Fibroblast of lung (primary cell): Measurements from ENCODE around the gene ZNF175. TPM values are rescaled to one million over a fixed set of nuclear protein-coding genes. Genes with fewer than 3 reads are reported as not detected.

Experiments used
- DNase-seq, 2 donors: peaks; one replicate each; pipeline versions ENCODE4 v3.0.0 to v3.0.0-alpha.2; 2010; ENCODE audit warnings: low read depth in 2 of 2
- H2AFZ ChIP-seq: 2 replicates; pipeline ENCODE4 v1.5.1; 2012; ENCODE audit warnings: low read length, control low read depth, inconsistent platforms
- H3K27ac ChIP-seq: 2 replicates; pipeline ENCODE4 v1.5.1; 2011; ENCODE audit warnings: low read length, control low read depth; ENCODE audit not compliant: insufficient read depth
- H3K27me3 ChIP-seq: 2 replicates; pipeline ENCODE4 v1.5.1; 2011; ENCODE audit warnings: mild to moderate bottlenecking, low read length; ENCODE audit not compliant: control insufficient read depth, insufficient read depth
- H3K36me3 ChIP-seq: 2 replicates; pipeline ENCODE4 v1.5.1; 2011; ENCODE audit warnings: low read length; ENCODE audit not compliant: control insufficient read depth, insufficient read depth
- H3K4me1 ChIP-seq: 2 replicates; pipeline ENCODE4 v1.5.1; 2011; ENCODE audit warnings: low read length; ENCODE audit not compliant: control insufficient read depth, insufficient read depth; ENCODE audit errors: extremely low read depth
- H3K4me2 ChIP-seq: 2 replicates; pipeline ENCODE4 v1.5.1; 2011; ENCODE audit warnings: low read length, control low read depth; ENCODE audit not compliant: insufficient read depth; ENCODE audit errors: extremely low read depth
- H3K4me3 ChIP-seq, 4 experiments: fragments of 200-600 bp in 1 of 4; sonication (generic) in 1 of 4; replicated peaks in 1 of 4; 2 replicates each; pipeline ENCODE4 v1.5.1; 2011 to 2016; ENCODE audit warnings: low read length in 4 of 4, low read depth in 3 of 4, mild to moderate bottlenecking in 3 of 4, control low read depth in 2 of 4, inconsistent platforms in 1 of 4, mixed read lengths in 1 of 4; ENCODE audit not compliant: insufficient read depth in 1 of 4; ENCODE audit errors: control extremely low read depth in 1 of 4
- H3K79me2 ChIP-seq: 2 replicates; pipeline ENCODE4 v1.5.1; 2012; ENCODE audit warnings: mild to moderate bottlenecking, low read length, inconsistent platforms; ENCODE audit not compliant: control insufficient read depth, insufficient read depth
- H3K9ac ChIP-seq: 2 replicates; pipeline ENCODE4 v1.5.1; 2011; ENCODE audit warnings: mild to moderate bottlenecking, low read length, control low read depth; ENCODE audit not compliant: insufficient read depth
- H3K9me3 ChIP-seq: 2 replicates; pipeline ENCODE4 v1.5.1; 2012; ENCODE audit warnings: low read depth, low read length; ENCODE audit not compliant: control insufficient read depth, insufficient read depth
- H4K20me1 ChIP-seq: 2 replicates; pipeline ENCODE4 v1.5.1; 2011; ENCODE audit warnings: low read length; ENCODE audit not compliant: control insufficient read depth, insufficient read depth; ENCODE audit errors: extremely low read depth
- CTCF ChIP-seq, 2 donors: IDR thresholded peaks in 1 of 2; conservative IDR thresholded peaks in 1 of 2; 1 replicate in 1 of 2; 2 replicates in 1 of 2; pipeline ENCODE4 v1.5.1; 2011 to 2012; ENCODE audit warnings: low read length in 2 of 2, control low read depth in 1 of 2, inconsistent platforms in 1 of 2, low read depth in 1 of 2, mild to moderate bottlenecking in 1 of 2
- EZH2 ChIP-seq: IDR thresholded peaks from 2 replicates; pipeline ENCODE4 v1.5.1; 2012; ENCODE audit warnings: low read length, control low read depth, mild to moderate bottlenecking; ENCODE audit errors: missing control alignments
- polyA plus RNA-seq, 2 donors: library from polyadenylated mRNA; depleted of rRNA in 1 of 2; stranded (reverse) in 1 of 2; unstranded in 1 of 2; fragments of >200 nt; gene quantifications; 2 replicates each; pipeline ENCODE4 v1.2.1, GENCODE V29; 2011 to 2012; ENCODE audit warnings: missing spikeins in 1 of 2
- total RNA-seq: library from RNA; depleted of rRNA; stranded (reverse); fragments of >200 nt; gene quantifications from 2 replicates; pipeline ENCODE4 v1.2.1, GENCODE V29; 2014

The ZNF175 gene
- total and polyA plus RNA-seq, 2 donors (not counting 1 experiment from before 2014, with no cell fraction given), result 5.0 to 7.6 TPM

- H3K9ac ChIP-seq, result no peak overlapping the region
- no peak overlapping the region for H3K4me3 ChIP-seq
- H3K9me3 ChIP-seq, result no peaks in the 10 kb centered on the region
- no peak overlapping the region for H2AFZ ChIP-seq
- no peaks in the 10 kb centered on the region for H4K20me1 ChIP-seq
- DNase-seq, result no peak
- no peak overlapping the region for H3K4me2 ChIP-seq
- no peaks in the 10 kb centered on the region for H3K4me1 ChIP-seq
- H3K79me2 ChIP-seq, result no peaks in the 10 kb centered on the region
- TF ChIP-seq EZH2 (no peak), CTCF (conservative IDR thresholded peaks at IDR 0.05 in 1 of 2, IDR thresholded peaks at IDR 0.05 in 1 of 2; ENCODE audit: low read depth in 1 of 2, low read length in 2 of 2) (no peak)
- no peak overlapping the region for H3K27ac ChIP-seq
- no peaks in the 10 kb centered on the region for H3K27me3 ChIP-seq
- no peaks in the 10 kb centered on the region for H3K36me3 ChIP-seq
Measured at GRCh38 chr19:51632126-51632525, 61.0 kb downstream of the ZNF175 start.

- H3K27ac ChIP-seq, result no peak overlapping the region
- H3K27me3 ChIP-seq, result no peaks in the 10 kb centered on the region
- H3K9me3 ChIP-seq, result no peaks in the 10 kb centered on the region
- H3K79me2 ChIP-seq, result no peaks in the 10 kb centered on the region
- H3K9ac ChIP-seq, result no peak overlapping the region
- DNase-seq, result peak in 1 of 2 donors; percentile 3
- no peaks in the 10 kb centered on the region for H3K4me1 ChIP-seq
- no peak for TF ChIP-seq EZH2
- peak in 1 of 2 donors; percentile 46 for TF ChIP-seq CTCF (conservative IDR thresholded peaks at IDR 0.05 in 1 of 2, IDR thresholded peaks at IDR 0.05 in 1 of 2; ENCODE audit: low read depth in 1 of 2, low read length in 2 of 2)
- H3K4me3 ChIP-seq, result no peak overlapping the region
- no peaks in the 10 kb centered on the region for H3K36me3 ChIP-seq
- no peaks in the 10 kb centered on the region for H4K20me1 ChIP-seq
- H3K4me2 ChIP-seq, result no peak overlapping the region
- H2AFZ ChIP-seq, result no peak overlapping the region
Measured at GRCh38 chr19:51637362-51637978, 66.4 kb downstream of the ZNF175 start.

- Histone ChIP-seq H3K4me3 (no peak overlapping the region), H4K20me1 (no peaks in the 10 kb centered on the region), H3K9me3 (no peaks in the 10 kb centered on the region), H2AFZ (no peak overlapping the region), H3K36me3 (no peaks in the 10 kb centered on the region), H3K27me3 (no peaks in the 10 kb centered on the region), H3K79me2 (no peaks in the 10 kb centered on the region), H3K4me1 (no peaks in the 10 kb centered on the region), H3K9ac (no peak overlapping the region), H3K27ac (no peak overlapping the region), H3K4me2 (no peak overlapping the region)
- DNase-seq, result no peak
- TF ChIP-seq EZH2 (no peak), CTCF (conservative IDR thresholded peaks at IDR 0.05 in 1 of 2, IDR thresholded peaks at IDR 0.05 in 1 of 2; ENCODE audit: low read depth in 1 of 2, low read length in 2 of 2) (no peak)
Measured at GRCh38 chr19:51639916-51640315, 68.8 kb downstream of the ZNF175 start.
